GM18508 (cell line): ENCODE data around the gene IL17A.

Source experiments
- ATAC-seq: cut with Tn5 transposase; IDR thresholded peaks from one replicate; pipeline ENCODE4 v1.9.1; 2021; ENCODE audit warnings: moderate number of reproducible peaks; ENCODE audit not compliant: insufficient read depth, unreplicated experiment

Gene IL17A

GRCh38 chr6:52209770-52210169 lies 23.6 kb downstream of the IL17A start:
- no peak for ATAC-seq

DNA sequence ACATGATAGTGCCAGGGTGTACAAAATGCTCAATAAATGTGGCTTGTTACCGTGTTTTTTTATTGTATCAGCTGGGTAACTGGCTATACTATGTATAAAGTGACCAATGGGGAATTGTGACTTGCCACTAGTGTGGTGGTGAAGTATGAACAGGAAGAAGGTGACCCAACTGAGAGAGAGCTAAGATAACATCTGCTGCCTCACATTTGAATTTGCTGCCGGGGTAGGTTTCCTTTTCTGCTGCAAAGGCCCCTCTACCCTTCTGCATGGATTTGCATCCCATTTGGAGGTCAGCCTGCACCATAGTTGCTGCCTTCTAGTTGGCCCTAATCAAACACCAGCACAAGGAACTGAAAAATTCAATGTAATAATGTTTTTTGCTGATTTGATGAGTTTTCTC lies 24.1 kb downstream of the IL17A start:
- no peak for ATAC-seq

GRCh38 chr6:52213127-52213526 lies 27.0 kb downstream of the IL17A start:
- no peak for ATAC-seq

DNA sequence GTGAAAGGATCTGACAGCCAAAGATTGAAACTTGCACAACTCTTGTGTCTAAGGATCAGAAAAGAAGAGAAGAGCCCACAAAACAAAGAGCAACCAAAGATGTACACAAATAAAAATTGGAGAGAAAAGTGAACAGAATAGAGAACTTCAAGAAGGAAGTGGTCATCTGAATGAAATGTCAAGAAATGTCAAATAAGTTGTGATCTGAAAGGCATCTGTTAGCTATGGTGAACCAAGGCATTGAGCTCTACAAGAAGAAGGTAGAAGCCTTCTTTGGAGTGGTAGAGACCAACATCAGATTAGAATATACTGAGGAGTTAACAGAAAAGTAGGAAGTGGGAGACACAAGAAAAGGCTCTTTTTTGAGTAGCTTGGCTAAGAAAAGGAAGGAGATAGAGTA lies 29.6 kb downstream of the IL17A start:
- no peak for ATAC-seq

GRCh38 chr6:52216932-52217575 lies 30.9 kb downstream of the IL17A start:
- no peak for ATAC-seq

DNA sequence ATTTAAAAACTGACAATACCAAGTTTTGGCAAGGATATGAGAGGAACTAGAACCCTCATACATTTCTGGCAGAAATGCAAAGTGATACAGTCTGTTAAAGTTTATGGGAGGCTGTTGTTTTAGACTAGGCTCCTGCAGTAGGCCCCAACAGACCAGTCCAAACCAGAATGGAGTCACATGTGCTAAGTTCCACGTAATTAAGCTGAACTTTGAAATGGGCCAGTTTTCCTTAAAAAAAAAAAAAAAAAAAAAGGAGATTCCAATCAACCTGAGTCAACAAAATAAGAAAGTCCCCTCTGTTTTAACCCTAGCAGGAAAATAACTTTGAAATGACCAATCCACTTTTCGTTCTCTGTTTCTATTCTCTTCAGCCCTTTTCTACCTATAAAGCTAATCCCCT lies 31.6 kb downstream of the IL17A start:
- no peak for ATAC-seq

DNA sequence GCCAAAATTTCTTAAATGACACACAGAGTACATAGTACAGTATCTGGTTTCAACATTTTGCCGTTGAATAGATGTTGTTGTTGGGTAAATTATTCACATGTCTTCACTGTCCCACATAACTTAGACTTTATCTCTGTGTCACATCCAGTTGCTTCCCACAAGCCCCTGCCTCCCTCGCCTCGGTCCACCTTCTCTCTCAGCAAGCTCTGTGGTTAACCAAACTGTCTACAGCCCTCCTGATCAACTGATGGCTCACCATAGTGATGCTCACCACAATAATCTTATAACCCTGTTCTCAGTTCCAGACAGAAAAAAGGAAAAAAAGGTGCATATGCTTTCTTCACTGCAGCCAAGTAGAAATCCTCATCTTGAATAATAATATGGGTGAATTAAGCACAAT lies 35.1 kb downstream of the IL17A start:
- no peak for ATAC-seq

GRCh38 chr6:52227495-52227894 lies 41.3 kb downstream of the IL17A start:
- ATAC-seq: peak; percentile 100

DNA sequence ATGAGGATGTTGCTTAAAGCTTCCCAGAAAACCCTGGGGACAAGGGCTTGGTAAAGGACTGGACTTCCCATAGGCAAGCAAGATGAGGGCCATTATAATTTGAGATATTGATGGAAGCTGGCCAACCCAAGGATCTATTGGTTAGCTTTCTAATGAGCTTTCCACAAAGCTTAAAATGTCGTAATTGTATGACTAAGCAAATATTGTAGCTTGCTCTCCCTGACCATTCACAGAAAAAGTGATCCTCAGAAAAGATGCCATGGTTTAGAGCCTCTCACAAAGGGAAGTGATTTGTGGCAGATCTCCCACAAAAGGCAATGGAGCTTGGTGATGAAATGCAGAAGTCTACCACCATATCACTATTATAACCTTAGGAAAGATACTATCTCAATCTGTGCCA lies 44.5 kb downstream of the IL17A start:
- ATAC-seq: no peak

DNA sequence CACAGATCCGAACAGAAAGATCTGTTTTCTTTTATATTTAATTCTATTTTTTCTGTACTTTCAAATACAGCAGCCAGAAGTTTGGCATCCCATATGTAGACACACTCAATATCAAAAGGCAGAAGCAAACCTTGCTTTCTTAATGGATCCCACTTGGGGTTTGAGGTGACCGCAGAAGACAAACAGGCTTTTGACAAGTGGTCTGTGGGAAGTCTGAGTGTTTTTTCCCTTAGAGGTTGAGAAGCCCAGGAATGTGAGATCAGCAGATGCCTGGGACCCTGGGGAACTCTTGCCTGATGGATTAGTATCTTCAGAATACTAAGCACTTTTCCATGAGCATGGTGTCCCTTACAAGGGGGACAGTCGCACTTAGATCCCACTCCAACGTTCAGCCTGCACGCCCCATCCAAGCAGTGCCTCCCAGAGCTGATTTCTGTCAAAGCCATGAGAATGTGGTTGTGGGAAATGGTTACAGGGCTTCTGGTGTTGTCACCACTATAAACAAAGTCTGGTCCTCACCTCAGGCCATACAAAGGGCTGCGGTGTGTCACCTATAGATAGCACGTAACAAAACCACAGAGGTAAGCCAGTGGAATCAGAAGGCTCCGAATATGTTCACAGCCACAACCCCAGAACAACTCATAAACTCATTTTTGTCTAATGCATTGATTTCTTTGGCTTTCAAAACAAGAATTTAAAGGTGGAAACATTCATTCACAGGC lies 45.4 kb downstream of the IL17A start:
- ATAC-seq: no peak

DNA sequence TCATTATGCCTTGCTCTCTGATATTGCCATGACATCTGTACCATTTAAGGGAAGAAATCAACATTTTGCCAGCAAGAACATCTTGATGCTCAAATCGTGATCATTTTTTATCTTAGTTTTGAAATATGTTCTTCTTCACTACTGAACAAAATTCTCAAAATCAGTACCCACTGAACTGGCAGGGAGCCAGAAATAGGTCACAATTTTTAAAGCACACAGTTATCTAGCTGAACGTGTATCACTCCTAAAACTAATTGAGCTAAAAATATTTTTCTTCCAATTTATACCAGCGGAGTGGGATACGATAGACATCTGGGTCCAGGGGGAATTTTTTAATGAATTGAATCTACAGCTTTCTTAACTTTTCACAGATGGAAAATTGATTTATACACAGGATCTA lies 46.8 kb downstream of the IL17A start:
- ATAC-seq: no peak

GRCh38 chr6:52233975-52234823 lies 48.0 kb downstream of the IL17A start:
- peak; percentile 61 for ATAC-seq
